HG03097 (cell line): ENCODE results near the gene SH3RF3.
A peak's percentile ranks its signal among the peaks of the same experiment; 100 is the strongest.

ENCODE experiments used
- ATAC-seq: cut with Tn5 transposase; IDR thresholded peaks from one replicate; pipeline ENCODE4 v1.9.1; 2021; ENCODE audit not compliant: unreplicated experiment, low FRiP score

The SH3RF3 gene

DNA sequence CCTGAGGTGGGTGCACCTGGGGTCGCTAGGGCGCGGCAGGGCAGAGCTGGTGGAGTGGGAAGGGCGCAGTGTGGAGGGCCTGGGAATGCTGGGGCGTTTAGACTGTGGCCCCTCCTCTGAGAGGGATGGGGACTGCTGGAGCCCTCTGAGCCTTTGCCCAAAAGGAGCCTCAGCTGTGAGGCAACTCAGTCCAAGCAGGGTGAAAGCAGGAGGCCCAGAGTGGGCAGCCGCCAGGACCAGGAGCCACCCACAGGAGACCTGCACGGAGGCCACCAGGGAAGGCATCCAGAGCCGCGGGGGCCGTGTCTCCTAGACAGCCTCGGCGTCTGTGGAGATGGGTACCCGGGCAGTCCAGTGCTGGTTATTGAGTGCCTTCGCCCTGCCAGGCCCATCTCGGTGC is 369.9 kb downstream of the SH3RF3 start:
- no peak for ATAC-seq

DNA sequence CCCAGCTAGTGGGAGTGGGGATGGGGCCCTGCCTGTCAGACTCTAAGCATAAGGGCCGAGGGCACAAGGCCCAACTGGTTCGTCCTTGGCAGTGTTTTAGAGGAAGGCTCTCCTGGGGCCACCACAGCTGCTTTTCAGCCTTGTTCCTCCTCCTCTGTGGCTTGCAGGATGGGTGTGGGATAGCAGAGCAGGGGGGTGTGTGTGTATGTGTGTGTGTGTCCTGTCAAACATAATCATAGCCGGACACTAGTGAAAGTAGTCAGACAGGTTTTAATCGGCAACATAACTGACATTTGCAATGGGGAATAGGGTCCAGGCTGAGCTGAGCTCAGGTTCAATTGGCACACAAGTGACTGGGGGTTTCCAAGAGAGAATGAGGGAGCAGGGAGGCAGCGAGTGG is 370.6 kb downstream of the SH3RF3 start:
- no peak for ATAC-seq

DNA sequence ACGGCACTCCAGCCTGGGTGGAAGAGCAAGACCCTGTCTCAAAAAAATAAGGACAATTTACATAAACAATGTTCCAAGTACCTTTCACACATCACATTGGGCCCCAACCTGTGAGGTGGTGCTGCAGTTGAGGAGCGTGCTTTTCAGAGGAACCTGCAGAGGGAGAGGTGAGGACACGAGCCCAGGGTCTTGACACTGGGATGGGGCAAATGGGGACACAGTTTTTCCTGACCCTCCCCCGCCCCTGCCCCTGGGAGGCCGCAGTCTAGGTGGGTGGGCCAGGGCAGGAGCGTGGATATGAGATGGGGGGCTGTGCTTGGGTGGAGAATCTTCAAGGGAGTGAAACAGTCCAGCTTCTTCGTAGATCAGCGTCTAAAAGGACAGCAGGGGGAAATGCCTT is 371.9 kb downstream of the SH3RF3 start:
- no peak for ATAC-seq

DNA sequence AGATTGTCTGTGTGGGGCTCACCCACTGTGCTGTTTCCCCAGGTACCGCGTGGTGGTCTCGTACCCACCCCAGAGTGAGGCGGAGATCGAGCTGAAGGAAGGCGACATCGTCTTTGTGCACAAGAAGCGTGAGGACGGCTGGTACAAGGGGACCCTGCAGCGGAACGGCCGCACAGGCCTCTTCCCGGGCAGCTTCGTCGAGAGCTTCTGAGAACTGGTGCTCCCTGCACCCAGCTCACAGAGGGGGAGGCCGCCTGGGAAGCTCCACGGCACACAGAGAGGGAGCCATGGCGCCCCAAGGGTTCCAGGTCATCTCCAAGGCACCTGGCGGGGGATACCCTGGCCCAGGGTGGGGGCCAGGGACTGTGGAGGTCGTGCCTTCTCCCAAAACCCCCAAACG is 372.5 kb downstream of the SH3RF3 start:
- no peak for ATAC-seq

DNA sequence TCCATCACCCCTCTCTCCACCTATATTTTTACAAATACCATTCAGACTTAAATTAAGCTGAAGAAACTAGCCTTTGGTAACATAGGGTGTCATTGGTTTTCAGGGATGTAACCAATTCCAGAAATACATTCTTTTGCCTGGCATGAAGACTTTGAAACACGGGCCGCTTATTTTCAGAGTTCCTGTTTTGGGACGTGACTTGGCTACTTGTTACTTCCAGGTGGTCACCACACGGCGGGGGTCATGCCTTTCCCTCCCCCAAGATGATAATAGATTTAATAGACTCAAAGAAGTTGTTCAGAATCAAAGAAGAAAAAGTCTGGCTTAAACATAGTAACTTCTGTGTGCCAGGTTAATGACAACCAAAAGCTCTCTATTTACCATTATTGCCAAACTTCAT is 374.2 kb downstream of the SH3RF3 start:
- ATAC-seq: no peak

DNA sequence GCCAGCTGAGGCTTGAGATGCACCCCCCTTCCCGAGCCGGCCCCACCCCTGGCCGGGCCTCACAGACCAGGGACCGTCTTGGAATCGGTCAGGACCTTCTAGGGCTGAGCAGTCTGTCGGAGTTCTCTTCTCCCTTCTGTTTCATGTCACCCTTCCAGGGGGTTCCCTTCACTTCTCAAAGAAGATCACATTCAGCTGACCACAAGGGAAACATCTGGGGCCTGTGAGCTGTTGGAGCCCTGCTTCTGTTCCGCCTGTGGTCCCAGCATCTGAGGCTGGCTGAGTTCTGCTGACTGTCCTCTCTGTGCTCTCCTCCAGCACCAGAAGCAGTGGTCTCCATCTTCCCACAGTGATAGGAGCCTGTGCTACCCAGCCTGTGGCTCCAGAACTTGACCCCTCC is 378.2 kb downstream of the SH3RF3 start:
- no peak for ATAC-seq

DNA sequence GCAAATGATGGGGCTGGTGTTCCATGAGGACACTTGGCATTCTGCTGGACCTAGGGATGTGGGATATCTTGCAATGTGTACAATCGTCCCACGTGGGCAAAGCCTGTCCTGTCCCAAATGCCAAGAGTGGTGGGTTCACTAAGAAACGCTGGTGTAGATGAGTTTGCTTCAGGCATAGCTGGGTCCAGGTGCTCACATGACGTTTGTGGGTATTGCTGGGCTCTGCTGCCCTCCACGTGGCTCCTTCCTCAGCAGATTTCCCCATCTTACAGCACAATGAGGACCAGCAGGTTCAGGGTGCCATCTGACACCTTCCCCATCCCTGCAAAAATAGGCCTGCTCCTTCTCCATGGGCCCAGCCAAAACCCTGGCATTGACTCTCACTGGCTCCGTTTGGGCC is 378.8 kb downstream of the SH3RF3 start:
- ATAC-seq: no peak

DNA sequence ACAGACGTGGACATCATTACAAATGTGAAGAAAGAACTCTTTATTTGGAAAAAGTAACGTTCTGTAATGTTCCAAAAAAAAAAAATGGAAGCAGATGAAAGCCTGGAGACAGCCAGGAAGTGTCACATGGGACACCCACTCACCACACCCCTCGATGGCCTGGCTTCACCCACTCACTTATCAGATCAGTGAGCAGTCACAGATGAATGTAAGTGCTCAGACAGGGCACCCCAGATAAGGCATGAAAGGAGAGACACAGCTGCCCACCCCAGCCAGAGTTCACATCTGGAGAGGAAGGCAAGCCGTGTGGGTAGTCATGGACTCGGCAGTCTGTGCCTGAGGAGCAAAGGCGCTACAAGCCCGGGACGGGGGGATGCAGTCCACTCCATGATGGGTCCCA is 379.6 kb downstream of the SH3RF3 start:
- ATAC-seq: no peak

DNA sequence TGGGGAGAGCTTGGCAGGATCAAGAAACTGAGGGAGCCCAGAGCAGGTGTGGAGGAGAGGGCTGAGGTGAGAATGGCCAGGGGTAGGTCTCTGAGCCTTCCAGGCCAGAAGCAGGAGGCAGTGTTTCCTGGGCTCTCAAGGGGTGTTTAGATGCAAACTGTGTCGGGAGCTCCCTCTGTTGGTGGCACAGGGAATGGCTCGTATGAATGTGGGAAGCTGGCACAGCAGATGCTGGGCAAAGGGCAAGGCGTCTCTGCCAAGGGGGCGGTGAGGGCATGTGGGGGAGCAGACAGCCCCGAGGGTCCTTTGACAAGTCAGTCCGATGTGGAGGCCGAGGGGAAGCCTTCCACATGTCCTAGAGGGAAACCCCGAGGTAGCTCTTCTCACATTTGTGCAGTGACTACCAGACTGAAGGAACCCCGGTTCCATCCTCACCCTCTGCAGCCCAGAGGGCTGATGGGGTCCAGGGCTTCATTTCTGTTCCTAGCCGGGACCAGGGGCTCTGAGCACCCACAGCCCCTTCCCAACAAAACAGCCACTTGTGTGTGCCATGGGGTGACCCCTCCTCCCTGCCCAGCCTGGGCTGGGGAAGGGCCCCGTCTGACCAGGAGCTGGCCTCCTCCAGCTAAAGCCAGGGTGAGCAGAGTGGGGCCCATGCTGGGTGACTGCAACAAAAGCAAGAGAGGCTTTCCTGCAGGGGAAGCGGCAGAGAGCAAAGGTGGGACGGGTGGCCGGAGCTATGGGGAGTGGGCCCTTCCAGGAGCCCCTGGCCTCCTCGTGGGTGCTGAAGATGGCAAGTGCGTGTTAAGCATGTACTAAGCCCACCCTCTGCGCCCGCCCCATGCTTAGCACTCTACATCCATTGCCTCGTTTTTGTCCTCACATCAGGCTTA is 381.4 kb downstream of the SH3RF3 start:
- no peak for ATAC-seq

DNA sequence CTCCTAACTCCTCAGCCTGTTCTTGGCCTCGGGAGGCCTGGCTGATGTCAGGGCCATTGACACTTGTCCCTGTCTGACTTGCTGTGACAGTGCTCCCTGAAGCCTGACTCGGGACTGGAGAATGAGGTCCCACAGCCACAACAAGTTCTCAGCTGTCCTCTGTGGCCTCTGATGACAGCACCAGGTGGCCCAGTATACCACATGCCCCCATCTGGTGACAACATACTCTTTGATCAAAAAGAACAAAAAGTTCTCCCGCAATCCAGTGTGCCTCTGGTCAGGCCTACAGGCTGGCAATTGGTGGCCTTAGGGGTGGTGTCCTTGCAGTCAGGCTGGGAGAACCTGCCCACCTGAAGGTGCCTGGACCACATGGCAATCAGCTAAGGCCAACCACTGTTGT is 382.2 kb downstream of the SH3RF3 start:
- ATAC-seq: no peak

DNA sequence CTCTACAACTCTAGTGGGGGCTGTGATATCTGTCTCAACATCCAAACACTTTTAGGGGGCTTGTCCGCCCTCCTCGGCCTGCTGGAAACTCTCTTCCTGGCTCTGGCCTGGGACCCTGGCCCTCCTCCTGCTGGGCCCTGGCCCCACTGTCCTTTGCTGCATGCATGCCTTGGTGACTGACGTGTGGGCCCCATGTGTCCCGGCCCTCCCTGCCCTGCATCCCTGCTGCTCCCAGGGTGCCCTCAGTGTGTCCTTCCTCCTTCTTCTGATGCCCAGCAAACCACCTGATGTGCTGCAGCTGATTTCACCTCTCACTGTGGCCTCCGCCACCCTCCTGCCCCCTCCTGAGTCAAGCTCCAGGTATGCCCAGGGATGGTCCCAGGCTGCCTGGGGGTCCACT is 383.1 kb downstream of the SH3RF3 start:
- ATAC-seq: no peak

DNA sequence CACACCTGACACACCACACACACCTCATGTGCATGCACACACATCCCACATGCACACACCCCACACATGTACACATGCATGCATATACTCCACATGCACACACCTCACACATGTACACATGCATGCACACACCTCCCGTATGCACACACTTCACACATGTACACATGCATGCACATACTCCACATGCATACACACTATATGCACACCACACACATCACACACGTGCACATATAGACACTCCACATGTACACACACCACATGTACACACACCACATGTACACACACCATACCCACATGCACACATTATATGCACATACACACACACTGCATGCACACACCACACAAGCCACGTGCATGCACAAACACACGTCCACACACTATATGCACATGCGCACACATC is 384.2 kb downstream of the SH3RF3 start:
- no peak for ATAC-seq

DNA sequence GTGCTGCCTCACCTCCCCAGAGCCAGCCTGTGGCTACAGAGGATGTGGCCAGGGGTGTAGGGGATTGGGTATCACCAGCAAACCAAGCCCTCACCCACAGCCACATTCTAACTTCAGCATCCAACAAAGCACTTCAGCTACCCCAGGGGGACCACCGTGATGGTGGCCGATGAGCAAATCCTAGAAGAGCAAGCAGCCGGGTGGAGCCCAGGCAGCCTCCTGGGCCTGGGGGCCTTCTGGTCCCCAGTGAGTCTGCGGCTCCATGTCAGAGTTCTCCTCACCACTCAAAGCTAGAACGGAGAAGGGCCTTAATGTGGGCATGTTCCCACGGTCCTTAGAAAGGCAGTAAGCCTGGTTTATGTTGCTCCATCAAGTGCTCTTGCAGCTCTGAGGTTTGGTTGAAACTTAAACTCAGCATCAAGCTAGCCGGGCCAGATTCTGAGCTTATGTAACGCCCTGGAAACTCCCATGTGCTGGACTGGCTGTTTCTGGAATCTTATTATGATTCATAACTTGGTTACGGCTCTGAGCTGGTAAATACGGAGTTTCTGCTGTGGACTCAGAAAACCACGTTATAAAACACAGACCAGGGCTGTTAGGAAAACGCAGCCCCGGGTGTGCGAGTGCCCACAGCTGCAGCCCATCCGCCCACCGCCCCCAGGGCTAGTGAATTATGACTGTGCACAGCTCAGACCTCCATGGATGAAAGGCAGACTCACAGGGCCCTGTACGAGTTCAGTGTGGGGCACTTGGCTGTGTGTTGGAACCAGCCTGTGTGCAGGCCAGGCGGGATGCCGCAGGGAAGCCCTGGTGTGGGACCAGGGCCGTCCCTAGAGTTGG is 385.0 kb downstream of the SH3RF3 start:
- ATAC-seq: peak; percentile 59

DNA sequence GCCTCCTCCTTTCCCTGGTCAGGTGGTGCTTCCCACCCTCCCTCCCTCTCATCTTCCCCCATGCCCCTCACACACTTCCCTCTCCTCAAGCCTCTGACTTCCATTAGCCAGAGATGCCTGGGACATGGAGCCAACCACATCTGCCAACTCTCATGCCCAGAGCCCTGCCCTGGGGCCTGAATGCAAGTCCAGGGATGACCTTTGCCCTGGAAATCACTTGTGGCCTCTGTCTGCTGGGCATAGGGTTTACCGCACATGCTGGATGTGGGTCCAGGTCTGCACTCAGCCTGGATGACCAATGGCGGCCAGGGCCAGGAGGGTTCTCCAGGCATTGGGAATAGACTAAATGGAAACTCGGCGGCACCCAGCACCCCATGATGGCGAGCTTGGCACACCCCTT is 385.9 kb downstream of the SH3RF3 start:
- no peak for ATAC-seq

DNA sequence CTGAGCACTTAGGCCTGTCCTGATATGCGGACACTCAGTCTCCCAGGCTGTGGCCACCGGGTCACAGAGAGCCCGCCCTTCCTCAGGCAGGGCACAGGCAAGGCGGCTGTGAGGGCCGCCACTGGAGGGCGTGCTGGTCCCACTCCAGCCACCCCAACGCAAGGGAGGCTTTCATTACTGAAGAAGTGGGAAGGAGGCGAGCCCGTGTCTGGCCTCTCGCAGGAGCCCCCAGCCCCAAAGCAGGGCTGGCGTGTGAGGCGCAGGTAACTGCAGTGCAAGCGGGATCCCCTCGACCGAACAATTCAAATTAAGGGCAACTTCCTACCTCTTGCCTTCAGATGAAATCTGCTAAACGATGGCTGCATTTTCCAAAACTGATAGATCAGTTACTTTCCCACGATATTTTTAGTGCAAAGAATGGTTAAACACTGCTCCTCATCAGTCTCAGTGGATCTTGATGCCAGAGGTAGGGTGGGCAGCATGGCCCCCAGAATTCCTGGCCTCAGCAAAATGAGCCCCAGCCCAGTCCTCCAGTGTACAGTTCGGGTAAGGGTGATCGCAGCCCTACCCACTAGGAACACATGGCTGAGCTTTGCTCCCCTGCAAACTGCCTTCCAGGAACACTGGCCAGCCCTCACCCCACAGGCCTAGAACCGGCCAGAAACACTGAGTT is 387.6 kb downstream of the SH3RF3 start:
- no peak for ATAC-seq

DNA sequence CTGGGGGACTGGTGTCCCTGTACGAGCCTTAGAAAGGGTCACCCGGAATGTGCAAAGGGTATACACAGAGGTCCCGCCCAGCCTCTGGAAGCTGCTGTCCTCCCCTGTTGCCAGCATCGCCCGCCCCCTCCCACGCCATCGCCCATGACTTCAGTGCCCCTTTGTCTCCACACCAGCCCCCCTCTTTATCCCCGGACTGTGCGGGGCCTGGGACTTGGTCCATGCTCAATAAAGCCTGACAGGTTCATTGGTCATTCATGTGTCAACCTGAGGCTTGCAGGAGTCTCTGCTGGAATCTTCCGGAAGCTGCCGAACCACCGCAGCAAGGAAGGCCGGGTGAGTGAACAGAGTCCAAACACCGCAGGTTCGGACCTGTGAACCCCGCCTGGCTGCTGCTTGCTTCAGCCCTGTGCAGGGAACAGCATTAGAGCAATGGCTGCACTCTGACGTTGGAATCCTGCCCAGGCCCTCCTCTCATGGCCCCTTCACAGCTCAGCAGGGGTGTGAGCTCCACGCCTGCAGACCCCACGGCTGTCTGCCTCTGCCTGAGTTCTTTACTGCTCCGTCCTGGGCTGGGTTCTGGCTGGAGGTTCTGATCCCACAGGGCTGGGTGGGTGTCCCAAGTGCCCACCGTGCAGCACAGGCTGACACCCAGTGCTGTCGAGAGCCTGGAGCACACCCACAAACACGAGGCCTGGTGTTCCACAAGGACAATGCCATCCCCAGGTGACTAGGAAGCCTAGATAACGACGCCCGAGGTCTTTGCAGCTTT is 388.3 kb downstream of the SH3RF3 start:
- ATAC-seq: no peak

DNA sequence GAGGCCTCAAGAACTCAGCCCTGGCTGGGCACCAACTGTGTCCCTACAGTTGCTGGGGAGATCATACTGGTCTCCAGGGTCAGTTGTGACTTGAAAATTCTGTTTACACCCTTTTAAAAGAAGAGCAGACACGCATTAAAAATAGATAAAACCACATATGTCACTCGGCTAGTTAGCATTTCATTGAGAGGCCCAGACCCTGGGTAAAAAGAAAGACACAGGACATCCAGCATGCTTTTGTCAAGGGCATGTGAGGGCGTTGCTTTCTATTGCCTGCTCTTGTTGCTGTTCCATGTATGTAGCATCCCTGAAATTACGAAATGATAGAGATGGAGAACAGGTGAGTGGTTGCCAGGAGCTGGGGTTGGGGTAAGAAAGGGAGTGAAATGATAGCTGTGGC is 390.5 kb downstream of the SH3RF3 start:
- ATAC-seq: no peak

DNA sequence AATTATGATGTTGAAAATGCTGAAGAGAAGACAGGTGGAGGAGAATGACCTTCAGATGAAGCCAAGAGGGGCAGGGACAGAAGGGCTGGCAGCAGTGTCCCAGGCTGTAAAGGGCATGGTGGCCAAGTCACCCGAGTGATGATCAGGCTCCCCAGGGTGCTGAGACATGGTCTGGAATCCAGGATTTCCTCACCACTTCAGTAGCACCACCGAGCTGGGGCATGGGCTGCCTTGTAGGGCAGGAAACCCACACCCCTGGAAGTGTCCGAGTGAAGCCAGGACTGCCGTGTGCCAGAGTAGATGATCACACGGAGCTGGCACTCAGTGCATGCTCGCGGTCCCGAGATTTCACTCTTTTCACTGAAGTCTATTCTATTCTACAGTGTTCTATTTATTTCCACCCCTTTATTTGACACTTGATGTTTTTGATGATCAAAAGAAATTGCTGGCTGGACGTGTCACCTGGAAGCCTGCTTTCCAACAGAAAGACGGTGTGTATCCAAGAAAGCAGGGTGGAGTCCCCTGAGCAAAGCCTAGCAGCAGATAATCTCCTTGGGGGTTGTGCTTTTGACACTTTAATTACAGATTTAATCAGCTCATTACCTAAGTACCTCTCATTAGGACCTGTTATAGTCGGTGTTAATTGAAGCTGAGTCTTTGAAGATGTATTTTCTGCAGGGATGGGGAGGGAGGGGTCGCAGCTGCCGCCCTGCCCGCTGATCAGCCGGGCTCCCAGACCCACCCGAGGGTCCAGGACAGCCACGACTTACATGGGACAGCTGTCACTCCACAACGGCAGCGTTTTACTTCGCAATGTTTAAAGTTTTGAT is 392.4 kb downstream of the SH3RF3 start:
- ATAC-seq: no peak

DNA sequence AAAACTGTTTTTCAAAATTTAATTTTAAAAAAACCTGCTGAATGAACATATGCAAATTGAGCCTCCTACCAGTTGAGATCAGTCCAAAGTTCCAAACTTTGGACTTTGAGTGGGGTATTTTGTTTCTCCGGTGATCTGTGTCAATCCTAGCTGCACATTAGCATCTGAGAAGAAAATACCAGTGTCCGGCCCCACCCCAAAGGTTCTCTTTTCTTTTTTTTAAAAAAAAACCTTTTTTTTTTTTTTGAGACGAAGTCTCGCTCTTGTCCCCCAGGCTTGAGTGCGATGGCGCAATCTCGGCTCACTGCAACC is 393.0 kb downstream of the SH3RF3 start:
- ATAC-seq: no peak

DNA sequence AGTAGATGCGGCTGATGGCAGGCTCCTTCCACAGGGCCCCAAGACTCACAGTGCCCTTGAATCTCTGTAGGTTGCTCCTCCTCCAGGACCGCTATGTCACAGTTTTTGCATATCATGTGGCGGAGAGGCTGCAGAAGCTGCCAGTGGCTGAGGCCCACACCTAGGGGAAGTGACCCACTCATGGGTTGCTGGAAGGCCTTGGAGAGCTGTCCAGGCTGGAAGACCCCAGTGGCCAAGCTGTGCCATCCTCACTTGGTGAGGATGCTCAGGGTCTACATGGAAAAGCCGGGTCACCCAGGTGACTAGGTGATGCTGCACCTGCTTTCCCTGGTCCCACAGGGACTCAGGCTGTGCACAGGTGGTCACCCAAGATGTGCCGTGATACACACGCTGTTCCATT is 394.1 kb downstream of the SH3RF3 start:
- ATAC-seq: no peak
